ENCODE measurements around the gene POLR2E. TPM values are rescaled to one million over a fixed set of nuclear protein-coding genes. Genes with fewer than 3 reads are reported as not detected.

POLR2E gene
- 352 and 370 TPM in 2 replicates for total RNA-seq

DNA sequence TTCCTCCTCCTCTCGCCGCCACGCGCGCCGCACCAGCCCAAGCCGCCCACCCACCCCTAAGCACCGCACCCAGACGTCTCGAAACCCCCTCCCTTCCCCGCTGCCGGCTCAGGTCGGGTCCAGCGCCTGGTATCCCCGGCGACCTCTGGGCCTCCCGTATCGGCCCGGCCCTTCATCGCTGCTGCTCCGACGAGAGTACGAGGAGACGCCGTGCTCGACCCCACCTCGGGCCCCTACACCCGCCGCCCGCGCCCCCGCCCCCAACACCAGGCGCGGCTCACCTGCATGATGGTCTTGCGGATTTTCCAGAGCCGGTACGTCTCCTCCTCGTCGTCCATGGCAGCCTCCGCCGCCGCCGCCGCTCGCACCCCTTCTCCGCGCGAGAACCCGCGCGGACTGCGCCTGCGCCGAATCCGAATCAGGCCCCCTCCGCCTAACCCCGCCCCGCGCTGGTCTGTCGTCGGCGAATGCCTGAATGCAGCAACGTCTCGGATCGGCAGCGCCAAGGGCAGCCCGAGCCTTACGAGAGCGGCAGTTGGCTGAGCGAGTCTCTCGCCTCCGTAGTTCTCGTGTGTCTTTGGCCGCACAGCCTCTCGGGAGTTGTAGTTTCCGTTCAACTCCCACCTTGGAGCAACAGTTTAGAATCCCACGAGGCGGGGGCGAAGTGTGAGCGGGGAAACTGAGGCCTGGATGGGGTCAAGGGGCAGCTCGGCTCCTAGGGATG, at the start of gene POLR2E:
POLR2E (minus strand) TSS at position 398 of the 724 bp plus-strand sequence; CDS start at position 338, 60 bp downstream.

GRCh38 chr19:1103708-1104310, 8.6 kb upstream of the POLR2E start, which contains the start of gene GPX4:
GPX4 (plus strand) TSS chr19:1103994; CDS start chr19:1104044, 50 bp downstream.

DNA sequence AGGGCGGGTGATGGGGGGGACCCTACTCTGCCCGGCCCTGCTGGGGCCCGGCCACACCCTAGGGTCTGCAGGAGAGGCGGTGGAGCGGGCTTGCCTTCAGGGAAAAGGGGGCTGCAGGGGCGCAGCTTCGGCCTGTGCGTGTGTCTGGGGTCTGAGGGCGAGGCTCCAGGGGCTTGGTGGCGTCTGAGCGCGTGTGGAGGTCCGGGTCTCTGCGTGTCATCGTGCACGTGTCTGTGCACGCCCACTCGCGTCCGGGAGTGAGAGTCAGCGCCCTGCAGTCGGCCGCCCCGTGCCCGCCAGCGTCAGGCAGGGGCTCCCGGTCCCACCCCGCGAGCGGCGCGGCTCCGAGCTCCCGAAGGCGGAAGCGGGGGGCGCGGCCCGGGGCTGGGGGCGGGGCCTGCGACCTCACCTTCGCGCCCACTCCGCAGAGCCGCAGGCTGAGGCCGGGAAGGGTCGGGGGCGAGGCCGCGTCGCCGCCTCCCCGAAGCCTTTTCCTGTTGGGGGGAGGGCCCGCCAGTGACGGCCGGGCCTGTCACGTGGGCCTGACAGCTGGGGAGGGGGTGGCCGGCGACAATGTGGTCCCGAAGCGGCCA, 28.3 kb downstream of the POLR2E start, which contains the start of gene ARHGAP45:
ARHGAP45 (plus strand) TSS at position 420 of the 593 bp plus-strand sequence. CDS start 239 bp downstream, outside the sequence.

GRCh38 chr19:1039646-1040475, 55.3 kb downstream of the POLR2E start, which contains the start of gene ABCA7:
ABCA7 (plus strand) TSS chr19:1040107; CDS start chr19:1041362, 1,255 bp downstream.

Other genes starting within 250 kb of the POLR2E start
- not detected in 2 replicates for gene ELANE, start 243.1 kb downstream of the POLR2E start, total RNA-seq
- 0.40 and 1.4 TPM in 2 replicates for gene CFD, start 235.7 kb downstream of the POLR2E start, total RNA-seq
- 50.0 and 62.7 TPM in 2 replicates for gene MED16, start 202.2 kb downstream of the POLR2E start, total RNA-seq
- not detected in 2 replicates for gene RNU6-9, start 201.9 kb downstream of the POLR2E start, total RNA-seq
- 35.4 and 39.2 TPM in 2 replicates for gene R3HDM4, start 182.2 kb downstream of the POLR2E start, total RNA-seq
- not detected in 2 replicates for gene KISS1R, start 178.0 kb downstream of the POLR2E start, total RNA-seq
- 4.6 and 6.9 TPM in 2 replicates for gene ARID3A, start 169.3 kb downstream of the POLR2E start, total RNA-seq
- gene WDR18, start 111.0 kb downstream of the POLR2E start, total RNA-seq, result 69.5 and 80.6 TPM in 2 replicates
- 0.53 and 2.6 TPM in 2 replicates for gene GRIN3B, start 95.0 kb downstream of the POLR2E start, total RNA-seq
- gene TMEM259, start 74.3 kb downstream of the POLR2E start, total RNA-seq, result 144 and 147 TPM in 2 replicates
- not detected in 2 replicates for gene RNU6-2, start 73.9 kb downstream of the POLR2E start, total RNA-seq
- gene CNN2, start 68.8 kb downstream of the POLR2E start, total RNA-seq, result 166 and 189 TPM in 2 replicates
- gene ABCA7, start 55.3 kb downstream of the POLR2E start, total RNA-seq, result 6.1 and 13.3 TPM in 2 replicates
- gene ARHGAP45, start 28.2 kb downstream of the POLR2E start, total RNA-seq, result 43.0 and 45.8 TPM in 2 replicates
- gene GPX4, start 8.6 kb upstream of the POLR2E start, total RNA-seq, result 881 and 907 TPM in 2 replicates
- 38.8 and 42.5 TPM in 2 replicates for gene SBNO2, start 78.9 kb upstream of the POLR2E start, total RNA-seq
- 73.8 and 83.4 TPM in 2 replicates for gene STK11, start 110.4 kb upstream of the POLR2E start, total RNA-seq
- 1.9 and 3.1 TPM in 2 replicates for gene CBARP, start 142.6 kb upstream of the POLR2E start, total RNA-seq
- gene ATP5F1D, start 146.4 kb upstream of the POLR2E start, total RNA-seq, result 53.4 and 66.3 TPM in 2 replicates
- gene MIDN, start 153.2 kb upstream of the POLR2E start, total RNA-seq, result 27.0 and 31.7 TPM in 2 replicates
- gene CIRBP, start 174.0 kb upstream of the POLR2E start, total RNA-seq, result 145 and 160 TPM in 2 replicates
- 86.5 and 107 TPM in 2 replicates for gene FAM174C, start 180.2 kb upstream of the POLR2E start, total RNA-seq
- gene EFNA2, start 190.5 kb upstream of the POLR2E start, total RNA-seq, result not detected in 2 replicates